WTC11 (cell line): ENCODE data around the gene PABPC3.

ENCODE experiments used
- CBFB ChIP-seq: sonication (generic); formaldehyde crosslinking; IDR thresholded peaks from 2 replicates; pipeline ENCODE4 v1.8.1; 2022; ENCODE audit warnings: mild to moderate bottlenecking, low read depth, missing genetic modification reagents
- FOXK1 ChIP-seq: sonication (generic); formaldehyde crosslinking; IDR thresholded peaks from 2 replicates; pipeline ENCODE4 v1.8.0; 2022; ENCODE audit warnings: mild to moderate bottlenecking, moderate library complexity, missing genetic modification reagents
- FOXP4 ChIP-seq: sonication (generic); formaldehyde crosslinking; IDR thresholded peaks from 2 replicates; pipeline ENCODE4 v1.8.0; 2022; ENCODE audit warnings: mild to moderate bottlenecking, missing genetic modification reagents
- MAX ChIP-seq: sonication (generic); formaldehyde crosslinking; IDR thresholded peaks from 2 replicates; pipeline ENCODE4 v1.8.0; 2022; ENCODE audit warnings: mild to moderate bottlenecking, missing genetic modification reagents
- USF2 ChIP-seq: sonication (generic); formaldehyde crosslinking; IDR thresholded peaks from 2 replicates; pipeline ENCODE4 v1.8.1; 2023; ENCODE audit warnings: mild to moderate bottlenecking, missing genetic modification reagents, moderate library complexity
- ZBTB43 ChIP-seq: sonication (generic); formaldehyde crosslinking; IDR thresholded peaks from 2 replicates; pipeline ENCODE4 v1.8.1; 2023; ENCODE audit warnings: mild to moderate bottlenecking, missing genetic modification reagents
- TF ChIP-seq, protein P1 (sequence below): sonication (generic); formaldehyde crosslinking; conservative IDR thresholded peaks from 2 replicates; pipeline ENCODE4 v1.8.1; 2022; ENCODE audit warnings: mild to moderate bottlenecking, missing genetic modification reagents
- TF ChIP-seq, protein P2 (sequence below): fragments of 200-600 bp; IDR thresholded peaks from 2 replicates; pipeline ENCODE4 v1.8.0; 2022; ENCODE audit warnings: antibody characterized with exemption
- TF ChIP-seq, protein P3 (sequence below): sonication (generic); formaldehyde crosslinking; IDR thresholded peaks from 2 replicates; pipeline ENCODE4 v1.8.1; 2022; ENCODE audit warnings: low read depth, mild to moderate bottlenecking, moderate library complexity, missing genetic modification reagents, borderline replicate concordance

DNA sequence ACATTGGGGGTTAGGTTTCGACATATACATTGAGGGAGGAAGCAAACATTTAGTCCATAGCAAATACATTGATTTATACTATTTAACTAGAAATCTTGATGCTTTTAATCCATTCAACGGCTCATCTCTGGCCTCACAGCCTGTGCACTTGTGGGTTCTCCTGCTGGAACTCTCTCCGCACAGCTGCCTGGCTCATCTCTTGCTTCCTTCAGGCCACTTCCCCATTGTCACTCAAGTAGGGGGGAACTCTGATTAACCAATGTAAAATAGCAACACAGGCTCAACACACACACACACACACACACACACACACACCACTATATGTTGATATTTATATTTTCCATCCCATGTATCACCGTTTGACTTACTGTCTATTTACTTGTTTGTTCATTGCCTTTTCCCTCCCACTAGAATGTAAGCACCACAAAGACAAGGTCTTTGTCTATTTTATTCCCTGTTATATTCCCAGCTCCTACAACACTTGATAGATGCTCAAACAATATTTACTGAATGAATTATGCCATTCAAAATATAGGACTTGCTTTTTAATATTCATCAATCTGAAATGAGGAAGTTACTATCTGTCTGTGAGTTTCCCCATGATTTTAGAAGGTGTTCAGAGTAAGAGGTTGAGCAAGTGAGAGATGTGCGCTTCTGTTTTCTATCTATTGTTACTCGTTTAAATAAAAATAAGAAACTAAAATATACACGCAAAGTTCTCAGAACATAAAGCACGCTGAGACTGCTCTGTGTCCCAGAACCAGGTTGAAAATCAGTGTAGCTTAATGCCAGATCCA is 29.8 kb upstream of the PABPC3 start:
- TF ChIP-seq, protein P1, sequence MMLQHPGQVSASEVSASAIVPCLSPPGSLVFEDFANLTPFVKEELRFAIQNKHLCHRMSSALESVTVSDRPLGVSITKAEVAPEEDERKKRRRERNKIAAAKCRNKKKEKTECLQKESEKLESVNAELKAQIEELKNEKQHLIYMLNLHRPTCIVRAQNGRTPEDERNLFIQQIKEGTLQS: no peak
- TF ChIP-seq MAX (CRISPR knock-in tag) (no peak), FOXP4 (no peak), USF2 (CRISPR knock-in tag) (no peak), FOXK1 (no peak), ZBTB43 (CRISPR knock-in tag) (no peak), CBFB (CRISPR knock-in tag) (no peak)
- TF ChIP-seq, protein P2, sequence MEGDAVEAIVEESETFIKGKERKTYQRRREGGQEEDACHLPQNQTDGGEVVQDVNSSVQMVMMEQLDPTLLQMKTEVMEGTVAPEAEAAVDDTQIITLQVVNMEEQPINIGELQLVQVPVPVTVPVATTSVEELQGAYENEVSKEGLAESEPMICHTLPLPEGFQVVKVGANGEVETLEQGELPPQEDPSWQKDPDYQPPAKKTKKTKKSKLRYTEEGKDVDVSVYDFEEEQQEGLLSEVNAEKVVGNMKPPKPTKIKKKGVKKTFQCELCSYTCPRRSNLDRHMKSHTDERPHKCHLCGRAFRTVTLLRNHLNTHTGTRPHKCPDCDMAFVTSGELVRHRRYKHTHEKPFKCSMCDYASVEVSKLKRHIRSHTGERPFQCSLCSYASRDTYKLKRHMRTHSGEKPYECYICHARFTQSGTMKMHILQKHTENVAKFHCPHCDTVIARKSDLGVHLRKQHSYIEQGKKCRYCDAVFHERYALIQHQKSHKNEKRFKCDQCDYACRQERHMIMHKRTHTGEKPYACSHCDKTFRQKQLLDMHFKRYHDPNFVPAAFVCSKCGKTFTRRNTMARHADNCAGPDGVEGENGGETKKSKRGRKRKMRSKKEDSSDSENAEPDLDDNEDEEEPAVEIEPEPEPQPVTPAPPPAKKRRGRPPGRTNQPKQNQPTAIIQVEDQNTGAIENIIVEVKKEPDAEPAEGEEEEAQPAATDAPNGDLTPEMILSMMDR: no peak
- TF ChIP-seq, protein P3, sequence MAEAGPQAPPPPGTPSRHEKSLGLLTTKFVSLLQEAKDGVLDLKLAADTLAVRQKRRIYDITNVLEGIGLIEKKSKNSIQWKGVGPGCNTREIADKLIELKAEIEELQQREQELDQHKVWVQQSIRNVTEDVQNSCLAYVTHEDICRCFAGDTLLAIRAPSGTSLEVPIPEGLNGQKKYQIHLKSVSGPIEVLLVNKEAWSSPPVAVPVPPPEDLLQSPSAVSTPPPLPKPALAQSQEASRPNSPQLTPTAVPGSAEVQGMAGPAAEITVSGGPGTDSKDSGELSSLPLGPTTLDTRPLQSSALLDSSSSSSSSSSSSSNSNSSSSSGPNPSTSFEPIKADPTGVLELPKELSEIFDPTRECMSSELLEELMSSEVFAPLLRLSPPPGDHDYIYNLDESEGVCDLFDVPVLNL: no peak
